GM19099 (cell line): ENCODE measurements around the gene SLX4IP.

Experiments
- POLR2A ChIP-seq: IDR thresholded peaks from 3 replicates; pipeline ENCODE4 v1.6.1; 2011; ENCODE audit warnings: low read depth; ENCODE audit not compliant: insufficient read length; ENCODE audit errors: extremely low read depth

SLX4IP gene

GRCh38 chr20:10443936-10444335 is 8.8 kb downstream of the SLX4IP start:
- no peak for TF ChIP-seq POLR2A

- TF ChIP-seq POLR2A: no peak
These were observed 10.7 kb downstream of the SLX4IP start for GRCh38 chr20:10445758-10446157.

- no peak for TF ChIP-seq POLR2A
These were observed 11.9 kb downstream of the SLX4IP start for GRCh38 chr20:10447028-10447427.

GRCh38 chr20:10448270-10449156 is 13.4 kb downstream of the SLX4IP start:
- TF ChIP-seq POLR2A: no peak

GRCh38 chr20:10449270-10449669 is 14.2 kb downstream of the SLX4IP start:
- TF ChIP-seq POLR2A: no peak

GRCh38 chr20:10453241-10453640 is 18.1 kb downstream of the SLX4IP start:
- no peak for TF ChIP-seq POLR2A

- no peak for TF ChIP-seq POLR2A
These were observed 19.1 kb downstream of the SLX4IP start for GRCh38 chr20:10454151-10454750.

- no peak for TF ChIP-seq POLR2A
These were observed 26.4 kb downstream of the SLX4IP start for GRCh38 chr20:10461495-10461894.

GRCh38 chr20:10462516-10462915 is 27.4 kb downstream of the SLX4IP start:
- no peak for TF ChIP-seq POLR2A

- no peak for TF ChIP-seq POLR2A
These were observed 28.5 kb downstream of the SLX4IP start for GRCh38 chr20:10463622-10464021.

- no peak for TF ChIP-seq POLR2A
These were observed 30.0 kb downstream of the SLX4IP start for GRCh38 chr20:10465135-10465534.

GRCh38 chr20:10466325-10466724 is 31.2 kb downstream of the SLX4IP start:
- no peak for TF ChIP-seq POLR2A

GRCh38 chr20:10466855-10467254 is 31.8 kb downstream of the SLX4IP start:
- TF ChIP-seq POLR2A: no peak

- TF ChIP-seq POLR2A: no peak
These were observed 32.7 kb downstream of the SLX4IP start for GRCh38 chr20:10467681-10468339.

- no peak for TF ChIP-seq POLR2A
These were observed 33.3 kb downstream of the SLX4IP start for GRCh38 chr20:10468340-10468845.

- TF ChIP-seq POLR2A: no peak
These were observed 34.0 kb downstream of the SLX4IP start for GRCh38 chr20:10469056-10469455.

GRCh38 chr20:10469599-10469998 is 34.5 kb downstream of the SLX4IP start:
- no peak for TF ChIP-seq POLR2A
